ENCODE results near the gene ANKRD20A1. TPM values are rescaled to one million over a fixed set of nuclear protein-coding genes. Genes with fewer than 3 reads are reported as not detected.
"Not testable (repeated sequence)": the region's sequence is repeated elsewhere in the genome, so short reads cannot be mapped to it uniquely, and the experiment has no call there.

ANKRD20A1 gene
- 1.2 and 1.3 TPM in 2 replicates for total RNA-seq

DNA sequence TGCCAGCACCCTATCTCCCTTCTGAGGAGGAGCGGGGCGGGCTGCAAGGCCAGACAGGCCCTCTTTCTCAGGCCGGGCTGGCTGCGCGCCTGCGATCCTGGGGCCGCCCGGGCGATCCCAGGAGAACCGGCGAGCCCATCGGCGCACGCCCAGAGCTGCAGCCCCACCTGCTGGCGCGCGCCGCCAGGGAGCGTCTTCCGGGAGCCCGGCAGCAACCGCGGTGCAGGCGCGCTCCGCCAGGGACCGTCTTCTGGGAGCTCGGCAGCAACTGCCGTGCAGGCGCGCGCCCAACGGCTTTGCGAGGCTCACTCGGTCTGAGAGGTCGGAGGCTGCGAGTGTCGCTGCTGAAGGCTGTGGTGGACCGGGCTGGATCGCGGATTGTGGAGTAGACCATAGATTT lies at the start of gene ANKRD20A1:
Gene ANKRD20A1 (plus strand): TSS at position 61 of the 400 bp plus-strand sequence. CDS start 496 bp downstream, outside the sequence.
- DNase-seq (ENCODE audit: low read depth in 2 of 2) = peak in 1 of 2 donors; percentile 9

DNA sequence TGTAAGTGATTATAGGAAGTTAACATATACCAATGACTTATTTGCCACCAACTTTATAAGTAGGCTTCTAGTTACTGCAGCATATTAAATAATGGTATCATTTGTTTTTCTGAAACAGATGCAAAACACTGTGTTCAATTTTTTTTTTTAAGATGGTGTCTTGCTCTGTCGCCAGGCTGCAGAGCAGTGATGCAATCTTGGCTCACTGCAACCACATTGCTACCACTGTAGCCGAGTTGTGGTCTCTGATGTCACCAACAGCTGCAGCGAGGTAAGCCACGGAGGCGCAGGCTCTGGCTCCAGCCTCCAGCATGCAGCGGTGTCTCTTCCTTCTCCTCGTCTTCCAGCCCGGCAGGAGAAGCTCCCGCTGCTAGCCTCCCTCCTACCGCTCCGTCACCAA lies 26.6 kb upstream of the ANKRD20A1 start:
- DNase-seq (ENCODE audit: low read depth in 2 of 2) = not testable (repeated sequence)
